Measurements from ENCODE around the gene IL20.
A peak's percentile ranks its signal among the peaks of the same experiment; 100 is the strongest.

IL20 gene

GRCh38 chr1:206882555-206882954, 17.1 kb downstream of the IL20 start:
- DNase-seq: no peak

GRCh38 chr1:206883160-206883559, 17.7 kb downstream of the IL20 start:
- no peak for DNase-seq

- no peak for DNase-seq
Observed at GRCh38 chr1:206883876-206884275, 18.5 kb downstream of the IL20 start.

GRCh38 chr1:206885341-206886060, 20.1 kb downstream of the IL20 start:
- DNase-seq: no peak

- no peak for DNase-seq
Observed at GRCh38 chr1:206886831-206887230, 21.4 kb downstream of the IL20 start.

- no peak for DNase-seq
Observed at GRCh38 chr1:206887701-206888100, 22.3 kb downstream of the IL20 start.

GRCh38 chr1:206890125-206891060, 25.0 kb downstream of the IL20 start:
- DNase-seq: no peak

GRCh38 chr1:206891412-206891811, 26.0 kb downstream of the IL20 start:
- DNase-seq: no peak

GRCh38 chr1:206892351-206892984, 27.0 kb downstream of the IL20 start:
- DNase-seq: no peak

- no peak for DNase-seq
Observed at GRCh38 chr1:206893380-206893779, 28.0 kb downstream of the IL20 start.

- DNase-seq: peak; percentile 70
Observed at GRCh38 chr1:206895325-206895724, 29.9 kb downstream of the IL20 start.

- DNase-seq: peak; percentile 58
Observed at GRCh38 chr1:206895837-206896242, 30.4 kb downstream of the IL20 start.

GRCh38 chr1:206896261-206896660, 30.8 kb downstream of the IL20 start:
- no peak for DNase-seq

- no peak for DNase-seq
Observed at GRCh38 chr1:206897175-206897574, 31.8 kb downstream of the IL20 start, which contains the start of gene IL24. IL24 (plus strand) TSS chr1:206897443; CDS start chr1:206897833, 390 bp downstream.

- no peak for DNase-seq
Observed at GRCh38 chr1:206898089-206898914, 32.9 kb downstream of the IL20 start.

- no peak for DNase-seq
Observed at GRCh38 chr1:206898915-206899431, 33.5 kb downstream of the IL20 start.

GRCh38 chr1:206899717-206900116, 34.3 kb downstream of the IL20 start:
- DNase-seq: no peak

- no peak for DNase-seq
Observed at GRCh38 chr1:206900149-206900548, 34.7 kb downstream of the IL20 start.

- no peak for DNase-seq
Observed at GRCh38 chr1:206901944-206902343, 36.5 kb downstream of the IL20 start.

GRCh38 chr1:206902702-206903101, 37.3 kb downstream of the IL20 start:
- no peak for DNase-seq

GRCh38 chr1:206903687-206904086, 38.3 kb downstream of the IL20 start:
- DNase-seq: no peak

- DNase-seq: no peak
Observed at GRCh38 chr1:206904423-206905142, 39.2 kb downstream of the IL20 start.

All from NCI-H345 (cell line).